ENCODE results near the gene CCDC15.

- TF ChIP-seq POLR2AphosphoS5 (IDR thresholded peaks at IDR 0.05; ENCODE audit: low read depth) (no peak), CREB1 (CRISPR knock-in tag; IDR thresholded peaks at IDR 0.05; ENCODE audit: low read depth) (no peak), CTCF (conservative IDR thresholded peaks at IDR 0.05; ENCODE audit: low read depth in 2 of 2) (no peak), REST (IDR thresholded peaks at IDR 0.05; ENCODE audit: unreplicated experiment) (no peak), EZH2 (IDR thresholded peaks at IDR 0.05; ENCODE audit: low read depth, unreplicated experiment) (no peak)
These were observed 9.4 kb upstream of the CCDC15 start for GRCh38 chr11:124944565-124944964.
